Upper lobe of left lung (tissue), 6 donors: ENCODE results near the gene EMC1. TPM values are rescaled to one million over a fixed set of nuclear protein-coding genes. Genes with fewer than 3 reads are reported as not detected.
A peak's percentile ranks its signal among the peaks of the same experiment; 100 is the strongest.

Experiments used
- ATAC-seq, 2 donors: fragments of 200-7000 bp; cut with Tn5 transposase; one replicate each; pipeline ENCODE4 v1.9.1; 2022; ENCODE audit warnings: mild to moderate bottlenecking in 2 of 2, moderate library complexity in 2 of 2; ENCODE audit not compliant: low FRiP score in 2 of 2
- DNase-seq, 2 donors: peaks; one replicate each; pipeline ENCODE4 v3.0.0-alpha.2; 2019 to 2020
- H3K27ac ChIP-seq, 4 donors: fragments of 200-600 bp; sonication (generic); one replicate each; pipeline ENCODE4 v1.5.1; 2016 to 2019
- H3K27me3 ChIP-seq, 4 donors: fragments of 200-600 bp; sonication (generic); one replicate each; pipeline ENCODE4 v1.5.1; 2017 to 2019
- H3K36me3 ChIP-seq, 4 donors: fragments of 200-600 bp; sonication (generic); one replicate each; pipeline ENCODE4 v1.5.1; 2016 to 2019
- H3K4me1 ChIP-seq, 4 donors: fragments of 200-600 bp; sonication (generic); one replicate each; pipeline ENCODE4 v1.5.1; 2018 to 2019
- H3K4me3 ChIP-seq, 4 donors: fragments of 200-600 bp; sonication (generic); one replicate each; pipeline ENCODE4 v1.5.1; 2017 to 2019; ENCODE audit warnings: mild to moderate bottlenecking in 2 of 4, moderate library complexity in 1 of 4
- H3K9me3 ChIP-seq, 4 donors: fragments of 200-600 bp; sonication (generic); one replicate each; pipeline ENCODE4 v1.5.1; 2018 to 2019
- CTCF ChIP-seq, 6 experiments: fragments of 450-650 bp in 4 of 6; fragments of 200-600 bp in 2 of 6; sonication (generic) in 2 of 6; IDR thresholded peaks; one replicate each; pipeline ENCODE4 v1.5.1; 2016 to 2019; ENCODE audit warnings: antibody characterized with exemption in 6 of 6
- EP300 ChIP-seq, 4 donors: sonication (generic); formaldehyde crosslinking; IDR thresholded peaks; one replicate each; pipeline ENCODE4 v1.5.1; 2017; ENCODE audit warnings: antibody characterized with exemption in 4 of 4, control low read depth in 2 of 4
- POLR2A ChIP-seq, 4 donors: fragments of 450-650 bp; IDR thresholded peaks; one replicate each; pipeline ENCODE4 v1.5.1; 2016 to 2017; ENCODE audit warnings: antibody characterized with exemption in 4 of 4, mild to moderate bottlenecking in 2 of 4
- POLR2AphosphoS5 ChIP-seq, 2 donors: sonication (generic); formaldehyde crosslinking; IDR thresholded peaks; one replicate each; pipeline ENCODE4 v1.5.1; 2017; ENCODE audit warnings: antibody characterized with exemption in 2 of 2
- WGBS, 2 donors: methylation state at CpG; one replicate each; pipeline ENCODE4 v1.1.5; 2017 to 2018; 5-methylcytosine and 5-hydroxymethylcytosine counted together
- total RNA-seq, 6 donors: library from RNA; depleted of rRNA in 4 of 6; stranded (reverse); fragments of >200 nt in 4 of 6; gene quantifications; one replicate each; pipeline versions ENCODE4 v1.1.0 to v1.2.1, GENCODE V29; 2016 to 2021
- donor health status: DM: no; HTN: no; CAD: no; lungs with moderate emphysema.
- donor health status: DM: no; HTN: yes; CAD: no; lungs with severe emphysema.

The EMC1 gene
- total RNA-seq, 6 donors from 2014 or later = 31.7 to 65.0 (median 41.9) TPM

- Histone ChIP-seq H3K9me3 (no peaks in the 10 kb centered on the region), H3K27ac (no peak overlapping the region), H3K36me3 (peaks cover 24 to 100% (median 88%) of the 10 kb centered on the region in 4 donors), H3K4me3 (no peak overlapping the region), H3K4me1 (peaks cover 0 to 12% (median 4%) of the 10 kb centered on the region in 4 donors), H3K27me3 (no peaks in the 10 kb centered on the region)
- WGBS, 2 donors = 64 to 79% methylated on average over 3 of the region's 3 CpGs
- DNase-seq (no peak), ATAC-seq (no peak)
- TF ChIP-seq POLR2AphosphoS5 (IDR thresholded peaks at IDR 0.05) (no peak), POLR2A (IDR thresholded peaks at IDR 0.05) (no peak), EP300 (IDR thresholded peaks at IDR 0.05) (no peak), CTCF (IDR thresholded peaks at IDR 0.05) (no peak)
Measured at GRCh38 chr1:19229229-19229628, 22.1 kb downstream of the EMC1 start.

GRCh38 chr1:19222979-19223824 lies 28.1 kb downstream of the EMC1 start:
- Histone ChIP-seq H3K27ac (no peak overlapping the region), H3K36me3 (peaks cover 29 to 99% (median 77%) of the 10 kb centered on the region in 4 donors), H3K4me1 (peaks cover 0 to 4% (median 2%) of the 10 kb centered on the region in 4 donors), H3K4me3 (no peak overlapping the region), H3K9me3 (no peaks in the 10 kb centered on the region), H3K27me3 (no peaks in the 10 kb centered on the region)
- WGBS, 2 donors = 91 to 93% methylated on average over 15 of the region's 15 CpGs
- TF ChIP-seq CTCF (IDR thresholded peaks at IDR 0.05) = no peak
- no peak for TF ChIP-seq EP300 (IDR thresholded peaks at IDR 0.05)
- TF ChIP-seq POLR2A (IDR thresholded peaks at IDR 0.05) = no peak
- no peak for TF ChIP-seq POLR2AphosphoS5 (IDR thresholded peaks at IDR 0.05)
- DNase-seq = no peak
- no peak for ATAC-seq

- H3K36me3 ChIP-seq = peaks cover 29 to 99% (median 74%) of the 10 kb centered on the region in 4 donors
- 96 to 97% methylated on average over 11 of the region's 11 CpGs for WGBS, 2 donors
- no peaks in the 10 kb centered on the region for H3K9me3 ChIP-seq
Measured at GRCh38 chr1:19222573-19222972, 28.8 kb downstream of the EMC1 start.

GRCh38 chr1:19220991-19221390 lies 30.3 kb downstream of the EMC1 start:
- Histone ChIP-seq H3K27ac (peak overlapping the region in 1 of 4 donors; percentile 72), H3K36me3 (peaks cover 28 to 95% (median 64%) of the 10 kb centered on the region in 4 donors), H3K9me3 (no peaks in the 10 kb centered on the region), H3K27me3 (no peaks in the 10 kb centered on the region), H3K4me1 (peaks cover 0 to 4% (median 2%) of the 10 kb centered on the region in 4 donors), H3K4me3 (no peak overlapping the region)
- no peak for DNase-seq
- ATAC-seq = no peak
- TF ChIP-seq POLR2AphosphoS5 (IDR thresholded peaks at IDR 0.05) (peak in 1 of 2 donors; percentile 31), CTCF (IDR thresholded peaks at IDR 0.05) (no peak)
- WGBS, 2 donors = 65 to 71% methylated on average over 7 of the region's 7 CpGs

More at GRCh38 chr1:19222573-19222972, 28.8 kb downstream of the EMC1 start:
- ATAC-seq (peak in 1 of 2 donors; percentile 64), DNase-seq (no peak)
- no peaks in the 10 kb centered on the region for H3K27me3 ChIP-seq
- H3K4me3 ChIP-seq = no peak overlapping the region
- H3K4me1 ChIP-seq = peaks cover 0 to 4% (median 2%) of the 10 kb centered on the region in 4 donors
- no peak overlapping the region for H3K27ac ChIP-seq
- TF ChIP-seq EP300 (IDR thresholded peaks at IDR 0.05) (no peak), CTCF (IDR thresholded peaks at IDR 0.05) (no peak), POLR2AphosphoS5 (IDR thresholded peaks at IDR 0.05) (no peak), POLR2A (IDR thresholded peaks at IDR 0.05) (no peak)
